Measurements from ENCODE around the gene PRUNE1.

Gene PRUNE1

GRCh38 chr1:151060007-151060656, 51.9 kb downstream of the PRUNE1 start, which contains the start of gene MLLT11:
Gene MLLT11 (plus strand): TSS chr1:151060397. CDS start chr1:151067225, 6,828 bp downstream.
- no peak for DNase-seq (ENCODE audit: low spot score)
- TF ChIP-seq CTCF (IDR thresholded peaks at IDR 0.05): no peak
- peak within 1 kb of the TSS; percentile 89 to 98 for H3K27ac ChIP-seq
- H3K4me3 ChIP-seq: peak within 1 kb of the TSS; percentile 96

GRCh38 chr1:151060657-151061421, 52.6 kb downstream of the PRUNE1 start:
- DNase-seq (ENCODE audit: low spot score): no peak
- TF ChIP-seq CTCF (IDR thresholded peaks at IDR 0.05): no peak
- H3K4me3 ChIP-seq: peak overlapping the region; percentile 96
- peak overlapping the region in 1 of 2 donors; percentile 98 for H3K27ac ChIP-seq

- TF ChIP-seq CTCF (IDR thresholded peaks at IDR 0.05): no peak
- Histone ChIP-seq H3K4me3 (no peak overlapping the region), H3K27ac (no peak overlapping the region)
- DNase-seq (ENCODE audit: low spot score): no peak
Measured at GRCh38 chr1:151061704-151062103, 53.5 kb downstream of the PRUNE1 start.

- peak overlapping the region in 1 of 2 donors; percentile 37 for H3K27ac ChIP-seq
- DNase-seq (ENCODE audit: low spot score): no peak
- no peak for TF ChIP-seq CTCF (IDR thresholded peaks at IDR 0.05)
- no peak overlapping the region for H3K4me3 ChIP-seq
Measured at GRCh38 chr1:151062741-151063371, 54.6 kb downstream of the PRUNE1 start.

GRCh38 chr1:151065089-151065645, 56.9 kb downstream of the PRUNE1 start:
- DNase-seq (ENCODE audit: low spot score): no peak
- Histone ChIP-seq H3K4me3 (no peak overlapping the region), H3K27ac (no peak overlapping the region)
- no peak for TF ChIP-seq CTCF (IDR thresholded peaks at IDR 0.05)

GRCh38 chr1:151067185-151067584, 58.9 kb downstream of the PRUNE1 start:
- H3K4me3 ChIP-seq: no peak overlapping the region
- no peak overlapping the region for H3K27ac ChIP-seq
- no peak for TF ChIP-seq CTCF (IDR thresholded peaks at IDR 0.05)
- DNase-seq (ENCODE audit: low spot score): no peak

Measured in coronary artery (tissue), 2 donors.